ENCODE results near the gene CBX7. TPM values are rescaled to one million over a fixed set of nuclear protein-coding genes. Genes with fewer than 3 reads are reported as not detected.
"Not testable (repeated sequence)": the region's sequence is repeated elsewhere in the genome, so short reads cannot be mapped to it uniquely, and the experiment has no call there.

Gene CBX7
- total RNA-seq, 1 donor from 2014 or later: 5.9 TPM

GRCh38 chr22:39171623-39172264, 19.3 kb upstream of the CBX7 start:
- no peak for DNase-seq
- Mint-ChIP-seq H3K27ac (ENCODE audit: unreplicated experiment) (no peak overlapping the region), H3K27me3 (ENCODE audit: unreplicated experiment) (peaks cover 7% of the 10 kb centered on the region), H3K9me3 (ENCODE audit: unreplicated experiment) (peaks cover 5% of the 10 kb centered on the region), H3K4me3 (ENCODE audit: unreplicated experiment) (peak overlapping the region; percentile 30), H3K4me1 (ENCODE audit: low read depth, unreplicated experiment) (peaks cover 20% of the 10 kb centered on the region), H3K36me3 (ENCODE audit: unreplicated experiment) (no peaks in the 10 kb centered on the region)
- TF ChIP-seq CTCF (IDR thresholded peaks at IDR 0.05; ENCODE audit: partially characterized antibody, unreplicated experiment): no peak

GRCh38 chr22:39170825-39171622, 18.5 kb upstream of the CBX7 start:
- DNase-seq: peak; percentile 93
- peaks cover 7% of the 10 kb centered on the region for H3K27me3 Mint-ChIP-seq (ENCODE audit: unreplicated experiment)
- H3K36me3 Mint-ChIP-seq (ENCODE audit: unreplicated experiment): no peaks in the 10 kb centered on the region
- H3K4me3 Mint-ChIP-seq (ENCODE audit: unreplicated experiment): no peak overlapping the region
- peaks cover 20% of the 10 kb centered on the region for H3K4me1 Mint-ChIP-seq (ENCODE audit: low read depth, unreplicated experiment)
- TF ChIP-seq CTCF (IDR thresholded peaks at IDR 0.05; ENCODE audit: partially characterized antibody, unreplicated experiment): peak; percentile 97
- peak overlapping the region; percentile 17 for H3K27ac Mint-ChIP-seq (ENCODE audit: unreplicated experiment)
- peaks cover 8% of the 10 kb centered on the region for H3K9me3 Mint-ChIP-seq (ENCODE audit: unreplicated experiment)

- Mint-ChIP-seq H3K4me1 (ENCODE audit: low read depth, unreplicated experiment) (peaks cover 20% of the 10 kb centered on the region), H3K9me3 (ENCODE audit: unreplicated experiment) (peaks cover 8% of the 10 kb centered on the region), H3K36me3 (ENCODE audit: unreplicated experiment) (no peaks in the 10 kb centered on the region), H3K4me3 (ENCODE audit: unreplicated experiment) (no peak overlapping the region), H3K27me3 (ENCODE audit: unreplicated experiment) (peaks cover 7% of the 10 kb centered on the region), H3K27ac (ENCODE audit: unreplicated experiment) (no peak overlapping the region)
- no peak for TF ChIP-seq CTCF (IDR thresholded peaks at IDR 0.05; ENCODE audit: partially characterized antibody, unreplicated experiment)
- DNase-seq: no peak
Observed at GRCh38 chr22:39169797-39170466, 17.5 kb upstream of the CBX7 start.

- no peak for DNase-seq
- Mint-ChIP-seq H3K9me3 (ENCODE audit: unreplicated experiment) (peaks cover 5% of the 10 kb centered on the region), H3K36me3 (ENCODE audit: unreplicated experiment) (no peaks in the 10 kb centered on the region), H3K27me3 (ENCODE audit: unreplicated experiment) (peaks cover 4% of the 10 kb centered on the region), H3K27ac (ENCODE audit: unreplicated experiment) (no peak overlapping the region), H3K4me1 (ENCODE audit: low read depth, unreplicated experiment) (peaks cover 5% of the 10 kb centered on the region), H3K4me3 (ENCODE audit: unreplicated experiment) (no peak overlapping the region)
- TF ChIP-seq CTCF (IDR thresholded peaks at IDR 0.05; ENCODE audit: partially characterized antibody, unreplicated experiment): no peak
Observed at GRCh38 chr22:39166547-39166946, 14.1 kb upstream of the CBX7 start.

GRCh38 chr22:39156093-39156492, 3.6 kb upstream of the CBX7 start:
- H3K4me1 Mint-ChIP-seq (ENCODE audit: low read depth, unreplicated experiment); H3K27me3 Mint-ChIP-seq (ENCODE audit: unreplicated experiment); H3K27ac Mint-ChIP-seq (ENCODE audit: unreplicated experiment); H3K4me3 Mint-ChIP-seq (ENCODE audit: unreplicated experiment); H3K9me3 Mint-ChIP-seq (ENCODE audit: unreplicated experiment); H3K36me3 Mint-ChIP-seq (ENCODE audit: unreplicated experiment); DNase-seq: not testable (repeated sequence)

Measured in glutamatergic neuron (in vitro differentiated cells).